ENCODE data around the gene TRAPPC6A.

GRCh38 chr19:45161738-45162607 is 16.1 kb downstream of the TRAPPC6A start:
- peak in 2 of 3 experiments; percentile 19 to 29 for TF ChIP-seq CTCF (IDR thresholded peaks at IDR 0.05)
- no peak for TF ChIP-seq POLR2A (IDR thresholded peaks at IDR 0.05)
